GM04503 (cell line): Measurements from ENCODE around the gene ERCC6L2.

ENCODE experiments used
- DNase-seq: peaks from one replicate; pipeline ENCODE4 v3.0.0-alpha.2; 2012; ENCODE audit warnings: low read depth

Gene ERCC6L2

DNA sequence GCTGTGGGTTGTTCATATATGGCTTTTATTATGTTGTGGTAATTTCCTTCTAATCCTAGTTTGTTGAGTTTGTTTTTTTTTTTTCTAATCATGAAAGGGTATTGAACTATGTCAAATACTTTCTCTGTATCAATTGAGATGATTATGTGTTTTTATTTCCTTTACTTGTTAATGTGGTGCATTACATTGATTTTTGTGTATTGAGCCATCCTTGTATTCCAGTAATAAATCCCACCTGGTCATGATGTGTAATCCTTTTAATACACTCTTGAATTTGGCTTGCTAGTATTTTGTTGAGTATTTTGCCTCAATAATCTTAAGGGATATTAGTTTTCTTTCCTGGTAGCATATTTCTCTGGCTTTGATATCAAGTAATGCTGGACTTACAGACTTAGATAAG, 13.1 kb upstream of the ERCC6L2 start:
- DNase-seq, result no peak

DNA sequence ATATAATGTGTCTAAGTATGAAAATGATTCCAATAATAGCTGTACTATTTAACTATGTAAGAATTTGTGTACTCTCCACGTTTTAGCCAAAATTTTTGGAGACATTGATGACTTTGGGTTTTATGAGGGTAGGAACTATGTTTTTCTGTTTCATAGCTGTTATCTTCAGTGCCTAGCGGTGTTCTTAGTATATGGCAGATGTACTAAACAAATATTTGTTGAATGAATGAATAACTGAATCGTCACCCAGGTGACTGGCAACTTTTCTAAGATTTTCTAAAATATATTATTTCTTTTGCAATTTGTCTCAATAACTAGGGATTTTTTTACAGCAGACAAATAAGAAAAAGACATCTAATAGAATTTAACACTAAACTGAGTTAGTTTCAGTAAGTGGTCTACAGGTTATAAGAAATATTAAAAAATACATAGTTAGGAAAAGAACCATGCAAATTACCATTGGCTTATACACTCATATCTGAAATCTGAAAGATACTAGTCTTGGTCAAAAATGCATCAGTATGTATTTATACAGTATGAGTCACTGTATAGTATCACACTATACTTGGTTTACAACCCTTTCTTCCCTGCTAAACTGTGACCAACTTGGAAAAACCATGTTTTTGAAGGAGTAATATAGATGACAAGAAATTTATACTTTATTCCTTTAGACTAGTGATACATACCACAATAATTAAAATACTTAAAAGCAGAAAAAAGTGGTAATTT, 10.5 kb upstream of the ERCC6L2 start:
- no peak for DNase-seq

DNA sequence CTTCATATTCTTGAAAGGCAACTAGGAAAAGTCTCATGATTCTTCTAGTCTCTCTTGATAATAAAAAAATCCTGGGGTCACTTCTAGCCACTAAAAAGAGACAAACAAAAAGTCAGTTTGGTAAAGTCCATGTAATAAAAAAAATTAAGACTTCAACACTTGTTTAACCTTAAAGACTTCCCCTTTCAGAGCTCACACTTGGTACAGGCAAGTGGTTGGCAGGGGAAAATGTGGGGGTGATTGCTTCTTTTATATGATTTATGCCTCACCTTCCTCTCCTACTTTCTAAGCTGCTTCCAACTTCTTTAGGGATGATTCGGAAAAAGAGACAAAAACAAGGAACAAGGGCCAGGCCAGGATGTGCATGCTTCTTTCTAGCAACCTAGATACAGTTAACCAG, 5.1 kb upstream of the ERCC6L2 start:
- no peak for DNase-seq

DNA sequence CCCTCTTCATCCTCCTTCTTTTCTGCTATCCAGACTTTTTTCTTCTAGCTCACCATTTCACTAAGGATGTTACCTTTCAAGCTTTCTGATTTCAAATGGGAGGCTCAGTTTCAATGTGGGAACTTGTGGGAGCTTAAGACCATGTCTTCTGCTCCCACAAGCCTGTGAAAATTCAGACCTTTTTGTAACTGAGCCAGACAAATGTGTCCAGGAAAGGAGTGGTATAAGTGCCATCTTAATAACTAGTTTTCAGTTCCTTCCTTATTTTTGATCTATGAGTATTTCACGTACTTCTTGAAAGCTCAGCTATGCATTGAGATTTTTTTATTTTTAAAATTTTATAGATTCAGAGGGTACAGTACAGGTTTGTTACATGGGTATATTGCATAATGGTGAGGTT, 4.6 kb upstream of the ERCC6L2 start:
- no peak for DNase-seq

DNA sequence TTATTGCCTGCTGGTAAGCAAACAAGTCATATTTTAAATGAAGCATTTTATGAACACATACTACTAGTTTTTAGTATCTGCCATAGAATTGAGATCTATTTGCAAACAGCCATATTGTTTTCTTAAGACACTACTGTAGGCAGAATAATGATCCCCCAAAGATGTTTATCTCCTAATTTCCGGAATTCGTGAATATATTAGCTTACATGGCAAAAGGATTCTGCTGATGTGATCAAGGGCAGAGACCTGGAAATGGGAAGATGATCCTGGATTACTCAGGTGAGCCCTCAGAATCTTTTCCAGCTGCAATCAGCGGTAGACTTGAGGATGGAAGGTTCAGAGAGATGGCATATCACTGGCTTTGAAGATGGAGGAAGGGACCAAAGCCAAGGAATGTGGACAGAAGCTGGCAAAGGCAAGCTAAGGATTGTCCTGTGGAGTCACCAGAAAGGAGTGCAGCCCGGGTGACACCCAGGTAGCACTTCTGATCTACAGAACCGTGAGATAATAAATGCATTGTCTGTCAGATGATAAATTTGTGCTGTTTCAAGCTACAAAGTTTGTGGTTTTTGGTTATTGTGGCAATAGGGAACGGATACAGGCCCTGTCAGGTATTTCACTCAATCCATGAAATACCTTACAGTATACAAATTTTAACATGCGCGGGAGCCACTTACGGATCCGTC, 1.0 kb upstream of the ERCC6L2 start:
- no peak for DNase-seq

DNA sequence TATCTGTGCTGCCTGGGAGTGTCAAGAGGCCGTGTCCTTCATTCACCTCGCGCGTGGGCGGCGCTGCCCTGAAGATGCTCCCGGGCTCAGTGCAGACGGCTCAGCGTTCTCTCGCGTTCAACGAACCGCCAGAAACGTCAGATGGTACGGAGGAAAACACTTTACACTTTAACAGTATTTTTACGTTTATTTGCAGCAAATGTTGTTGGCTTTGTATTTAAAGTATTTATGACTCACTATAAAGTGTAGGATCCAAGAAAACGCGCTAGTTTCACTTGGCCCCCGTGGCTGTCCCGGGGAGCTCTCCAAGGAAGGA, 544 bp upstream of the ERCC6L2 start:
- no peak for DNase-seq

DNA sequence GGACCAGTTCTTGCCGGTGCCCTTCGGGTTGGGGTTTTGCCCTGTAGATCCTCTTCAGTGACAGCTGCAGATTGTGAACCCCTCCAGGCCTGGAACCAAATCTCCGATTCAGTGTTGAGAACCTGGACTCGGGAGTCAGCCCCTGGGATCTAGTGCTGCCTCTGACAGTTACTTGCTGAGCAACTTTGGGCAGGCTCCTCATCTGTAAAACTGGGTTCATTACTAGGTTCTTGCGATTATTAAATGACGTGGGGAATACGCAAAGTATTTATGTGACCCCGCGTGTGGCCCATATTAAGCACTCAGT, 600 bp downstream of the ERCC6L2 start:
- no peak for DNase-seq

DNA sequence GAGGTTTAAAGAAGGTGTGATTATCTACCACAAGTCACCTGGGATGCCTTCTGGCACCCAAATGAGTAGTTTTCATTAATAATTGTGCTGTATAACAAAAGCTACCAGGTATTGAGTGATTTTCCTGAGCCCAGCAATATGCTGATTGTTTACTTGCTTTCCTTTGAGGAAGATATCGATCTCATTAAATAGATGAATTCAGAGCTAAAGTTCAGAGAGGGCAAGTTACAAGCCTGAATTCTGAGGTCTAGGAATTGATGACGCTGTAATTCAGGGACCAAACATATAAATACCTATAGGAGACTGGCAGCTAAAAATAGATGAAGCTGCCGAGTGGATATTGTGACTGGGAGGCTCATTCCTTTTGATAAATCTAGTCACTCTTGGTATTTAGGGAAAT, 1.1 kb downstream of the ERCC6L2 start:
- no peak for DNase-seq

DNA sequence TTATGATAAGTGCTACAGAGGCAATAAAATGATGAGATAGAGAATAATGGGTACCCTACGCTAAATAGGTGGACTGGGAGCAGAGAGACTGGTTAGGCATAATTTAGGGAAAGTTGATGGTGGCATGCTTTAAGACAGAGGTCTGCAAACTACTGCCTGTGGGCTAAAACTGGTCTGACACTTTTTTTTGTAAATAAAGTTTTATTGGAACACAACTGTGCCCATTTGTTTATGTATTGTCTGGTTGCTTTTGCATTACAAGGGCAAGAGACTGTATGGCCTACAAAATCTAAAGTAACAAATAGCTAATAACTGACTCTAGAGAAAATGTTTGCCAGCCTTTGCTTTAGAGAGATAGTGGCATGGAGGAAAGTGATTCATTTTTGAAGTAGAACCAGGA, 2.5 kb downstream of the ERCC6L2 start:
- no peak for DNase-seq

DNA sequence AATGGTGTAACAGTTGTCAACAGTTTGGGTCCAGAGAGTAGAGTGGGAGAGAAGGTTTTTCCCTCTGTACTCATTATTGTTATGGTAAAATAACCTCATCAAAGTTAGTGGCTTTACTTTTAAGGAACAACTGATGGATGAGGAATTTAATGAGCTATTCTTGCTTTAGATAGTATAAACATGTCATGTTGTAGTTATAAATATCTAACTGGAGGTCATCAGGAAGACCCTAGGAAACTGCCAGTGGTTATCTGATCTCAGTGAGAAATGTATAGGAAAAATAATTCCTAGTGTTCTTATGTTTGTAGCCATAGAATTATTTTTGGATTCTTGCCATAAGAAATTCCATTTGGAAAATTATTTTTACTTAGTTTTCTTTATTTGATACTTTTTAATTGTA, 4.1 kb downstream of the ERCC6L2 start:
- no peak for DNase-seq

DNA sequence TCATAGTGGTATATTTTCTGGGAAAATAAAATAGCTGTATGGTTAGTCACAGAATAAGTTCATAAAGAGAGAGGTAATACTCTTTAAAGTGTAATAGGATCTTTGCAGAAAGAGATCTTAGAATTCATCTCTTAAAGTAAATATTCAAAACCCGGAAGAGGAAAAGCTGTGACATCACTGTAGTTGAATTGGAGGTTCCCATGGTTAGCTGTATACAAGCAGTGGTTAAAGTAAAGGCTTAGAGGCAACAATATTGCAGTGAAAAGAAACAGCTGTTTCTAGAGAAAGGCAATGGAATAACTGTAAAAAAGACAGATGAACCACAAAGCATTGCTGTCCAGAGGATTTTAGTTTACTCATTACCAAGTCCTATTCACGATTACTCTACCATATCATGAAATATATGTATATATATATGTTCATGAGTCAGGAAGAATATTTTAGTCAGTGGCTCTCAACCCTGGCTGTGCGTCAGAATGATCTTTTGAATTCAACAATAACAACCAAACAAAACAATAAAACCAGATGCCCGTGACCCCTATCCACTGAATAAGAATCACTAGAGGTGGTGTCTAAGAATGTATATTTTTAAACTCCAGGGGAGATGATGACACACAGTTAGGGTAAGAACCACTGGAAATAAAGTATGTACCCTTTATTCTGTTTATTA, 4.7 kb downstream of the ERCC6L2 start:
- DNase-seq, result no peak

DNA sequence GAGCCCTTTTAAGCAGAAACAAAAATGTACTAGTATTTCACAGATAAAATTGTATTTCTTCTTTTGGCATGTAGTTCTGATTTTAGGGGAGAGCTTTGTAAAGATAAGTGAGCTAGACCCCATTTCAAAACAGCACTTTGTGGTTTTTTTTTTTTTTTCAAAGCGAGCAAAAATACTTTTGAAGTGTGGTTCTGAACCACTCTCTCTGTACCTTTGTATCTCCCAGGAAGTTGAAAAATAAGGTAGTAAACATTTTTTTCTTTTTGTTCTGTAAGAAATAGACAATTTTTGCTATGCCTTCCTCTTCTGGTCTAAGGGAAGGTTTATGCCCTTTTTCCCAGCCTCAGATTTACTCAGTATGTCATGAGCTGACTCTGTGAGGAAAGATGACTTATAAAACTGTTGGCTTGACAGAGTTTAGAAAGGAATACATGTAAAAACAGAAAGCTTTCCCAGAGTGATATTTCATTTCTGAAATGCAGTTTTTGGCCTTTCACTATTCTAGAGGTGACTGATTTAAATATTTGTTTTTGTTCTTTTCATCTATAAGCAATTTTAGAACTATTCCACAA, 12.5 kb downstream of the ERCC6L2 start:
- DNase-seq, result no peak

DNA sequence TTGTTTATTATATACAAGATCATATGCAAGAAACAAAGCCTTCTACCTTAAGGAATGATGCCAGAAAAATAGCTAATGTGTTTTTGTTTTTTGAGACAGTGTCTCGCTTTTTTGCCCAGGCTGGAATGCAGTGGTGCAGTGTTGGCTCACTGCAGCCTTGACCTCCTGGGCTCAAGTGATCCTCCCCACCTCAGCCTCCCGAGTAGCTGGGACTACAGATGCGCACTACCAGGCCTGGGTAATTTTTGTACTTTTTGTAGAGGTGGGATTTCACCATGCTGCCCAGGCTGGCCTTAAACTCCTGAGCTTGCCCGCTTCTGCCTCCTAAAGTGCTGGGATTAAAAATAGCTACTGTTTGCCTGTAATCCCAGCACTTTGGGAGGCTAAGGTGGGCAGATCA, 15.1 kb downstream of the ERCC6L2 start:
- no peak for DNase-seq

DNA sequence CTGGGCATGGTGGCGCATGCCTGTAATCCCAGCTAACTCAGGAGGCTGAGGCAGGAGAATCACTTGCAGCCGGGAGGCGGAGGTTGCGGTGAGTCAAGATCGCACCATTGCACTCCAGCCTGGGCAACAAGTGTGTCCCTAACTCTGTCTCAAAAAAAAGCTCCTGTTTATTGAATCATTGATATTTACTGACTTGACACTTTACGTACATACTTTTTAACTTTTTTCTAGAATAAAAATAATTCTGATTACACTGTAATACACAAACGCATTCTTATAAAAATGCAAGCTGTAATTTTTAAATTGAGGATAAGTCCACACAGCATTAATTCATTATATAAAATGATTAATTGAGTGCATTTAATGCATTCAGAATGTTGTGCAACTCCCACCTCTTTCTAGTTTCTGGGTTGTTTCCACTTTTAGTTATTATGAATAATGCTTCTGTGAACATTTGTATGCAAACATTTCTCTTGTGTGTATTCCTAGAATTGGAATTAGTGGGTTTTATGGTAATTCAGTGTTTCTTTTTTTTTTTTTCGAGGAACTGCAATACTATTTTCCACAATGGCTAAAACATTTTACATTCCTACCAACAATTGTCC, 15.7 kb downstream of the ERCC6L2 start:
- DNase-seq, result no peak

DNA sequence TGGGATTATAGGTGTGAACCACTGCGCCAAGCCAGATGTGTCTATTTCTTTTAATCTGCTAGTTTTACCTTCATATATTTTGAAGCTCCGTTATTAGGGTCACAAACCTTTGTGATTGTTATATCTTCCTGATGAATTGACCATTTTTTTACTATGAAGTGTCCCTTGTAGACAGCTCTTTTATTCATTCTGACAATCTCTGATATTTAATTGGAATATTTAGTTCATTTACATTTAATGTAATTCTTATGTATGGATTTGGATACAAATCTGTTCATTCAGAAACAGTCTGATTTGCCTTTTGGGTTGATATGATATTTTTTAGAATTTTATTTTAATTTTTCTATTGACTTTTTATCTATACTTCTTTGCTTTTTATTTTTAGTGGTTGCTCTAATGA, 17.2 kb downstream of the ERCC6L2 start:
- no peak for DNase-seq

DNA sequence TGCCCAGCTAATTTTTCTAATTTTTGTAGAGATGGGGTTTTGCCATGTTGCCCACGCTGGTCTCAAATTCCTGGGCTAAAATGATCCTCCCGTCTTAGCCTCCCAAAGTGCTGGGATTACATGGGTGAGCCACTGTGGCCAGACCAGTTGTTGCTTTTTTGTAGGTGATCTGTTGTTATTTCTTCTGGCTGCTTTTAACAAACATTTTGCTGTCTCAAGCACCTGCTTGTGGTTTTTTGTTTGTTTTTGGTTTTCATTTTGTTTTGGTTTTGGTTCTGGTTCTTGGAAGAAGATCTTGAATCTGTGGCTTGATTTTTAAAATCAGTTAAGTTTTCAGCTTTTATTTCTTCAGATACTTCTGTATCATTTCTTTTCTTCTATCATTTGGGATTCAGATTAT, 21.1 kb downstream of the ERCC6L2 start:
- no peak for DNase-seq

DNA sequence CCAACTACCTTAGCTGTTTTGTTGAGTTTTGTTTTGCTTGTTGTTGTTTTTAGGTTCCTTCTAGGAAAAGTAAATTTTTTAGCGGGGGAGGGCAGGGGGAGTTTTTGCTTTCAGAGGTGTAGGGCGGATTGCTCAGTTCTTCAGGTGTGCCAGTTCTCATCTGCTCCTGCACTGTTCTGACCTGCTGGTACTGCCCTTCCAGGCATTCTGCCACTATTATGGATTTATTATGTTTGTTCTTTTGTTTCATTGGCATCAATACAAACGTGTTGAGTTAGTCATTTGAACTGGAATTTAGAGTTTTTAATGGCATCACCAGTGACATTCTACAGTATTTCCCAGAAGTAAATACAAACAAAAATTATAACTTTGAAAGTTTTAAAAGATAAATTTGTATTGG, 26.0 kb downstream of the ERCC6L2 start:
- no peak for DNase-seq

DNA sequence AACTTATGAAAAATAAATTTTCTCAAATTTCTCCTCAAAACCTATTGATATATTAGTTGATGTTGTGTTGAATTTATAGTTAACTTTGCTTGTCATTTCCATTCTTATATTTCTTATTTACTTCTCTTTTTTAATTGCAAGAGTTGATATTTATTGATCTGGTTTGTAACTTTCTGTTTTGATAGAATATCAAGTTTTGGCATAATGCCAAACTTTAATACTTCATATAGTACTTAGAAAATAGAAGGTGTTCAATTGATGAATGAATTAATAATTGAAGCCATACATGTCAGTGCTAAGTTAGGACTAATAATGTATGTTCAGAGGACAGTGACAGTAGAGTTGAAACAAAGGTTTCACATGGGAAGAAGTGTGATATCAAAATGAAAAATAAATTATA, 27.9 kb downstream of the ERCC6L2 start:
- no peak for DNase-seq

DNA sequence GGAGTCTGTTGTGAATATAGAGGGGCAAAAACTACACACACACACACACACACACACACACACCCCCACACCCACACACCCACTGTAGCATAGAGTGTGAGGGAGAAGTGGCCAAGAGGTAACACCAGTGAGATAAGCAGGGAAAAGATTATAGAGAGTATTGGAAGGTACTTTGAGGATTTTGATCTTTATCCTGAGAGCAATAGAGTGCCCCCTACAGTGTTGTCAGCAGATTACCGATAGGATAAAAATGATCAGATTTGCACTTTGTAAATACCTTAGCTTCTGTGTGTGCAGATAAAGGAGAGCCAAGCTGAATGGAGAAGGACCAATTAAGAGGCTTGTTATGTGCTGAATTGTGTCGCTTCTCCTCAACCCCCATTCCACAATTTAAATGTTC, 32.3 kb downstream of the ERCC6L2 start:
- DNase-seq, result no peak

DNA sequence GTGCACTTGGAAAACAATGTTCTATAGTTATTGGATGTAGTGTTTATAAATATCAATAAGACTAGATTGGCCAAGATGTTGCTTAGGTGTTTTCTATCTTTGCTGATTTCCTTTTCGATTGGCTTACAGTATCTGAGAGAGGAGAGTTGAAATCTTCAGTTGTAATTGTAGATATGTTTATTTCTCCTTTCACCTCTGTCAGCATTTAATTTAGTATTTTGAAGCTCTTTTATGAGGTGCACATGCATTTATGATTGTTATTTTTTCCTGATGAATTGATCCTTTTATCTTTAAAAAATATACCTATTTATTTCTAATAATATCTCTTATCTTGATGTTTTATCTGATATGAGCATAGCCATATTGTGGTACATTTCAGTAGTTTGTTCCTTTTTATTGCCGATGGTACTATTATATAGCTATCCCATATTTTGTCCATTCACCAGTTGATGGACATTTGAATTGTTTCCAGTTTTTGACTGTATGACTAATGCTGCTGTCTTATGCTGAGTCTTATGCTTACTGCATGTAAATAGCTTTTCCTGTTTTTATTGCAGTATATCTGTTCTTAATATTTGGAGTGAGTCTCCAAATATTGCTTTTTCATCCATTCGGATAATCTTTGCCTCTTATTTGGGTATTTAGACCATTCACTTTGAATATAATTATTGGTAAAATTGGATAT, 34.7 kb downstream of the ERCC6L2 start:
- DNase-seq, result no peak

DNA sequence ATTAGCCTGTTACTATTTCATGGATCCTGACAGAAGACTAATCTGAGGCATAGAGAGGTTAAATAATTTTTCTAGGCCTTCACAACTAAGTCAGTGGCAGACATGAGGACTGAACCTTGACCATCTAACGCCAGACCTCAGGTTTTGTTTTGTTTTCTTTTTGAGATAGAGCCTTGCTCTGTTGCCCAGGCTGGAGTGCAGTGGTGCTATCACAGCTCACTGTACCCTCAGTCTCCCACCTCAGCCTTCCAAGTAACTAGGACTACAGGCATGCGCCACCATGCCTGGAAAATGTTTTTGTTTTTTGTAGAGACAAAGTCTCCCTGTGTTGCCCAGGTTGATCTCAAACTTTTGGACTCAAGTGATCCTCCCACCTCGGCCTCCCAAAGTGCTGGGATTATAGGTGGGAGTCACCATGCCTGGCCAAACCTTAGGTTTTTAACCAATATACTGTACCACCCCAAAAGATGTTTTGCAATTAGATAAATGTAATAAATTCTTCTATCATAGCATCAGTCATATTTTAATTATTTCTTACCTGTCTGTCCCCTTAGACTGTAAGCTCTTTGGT, 35.4 kb downstream of the ERCC6L2 start:
- DNase-seq, result no peak

DNA sequence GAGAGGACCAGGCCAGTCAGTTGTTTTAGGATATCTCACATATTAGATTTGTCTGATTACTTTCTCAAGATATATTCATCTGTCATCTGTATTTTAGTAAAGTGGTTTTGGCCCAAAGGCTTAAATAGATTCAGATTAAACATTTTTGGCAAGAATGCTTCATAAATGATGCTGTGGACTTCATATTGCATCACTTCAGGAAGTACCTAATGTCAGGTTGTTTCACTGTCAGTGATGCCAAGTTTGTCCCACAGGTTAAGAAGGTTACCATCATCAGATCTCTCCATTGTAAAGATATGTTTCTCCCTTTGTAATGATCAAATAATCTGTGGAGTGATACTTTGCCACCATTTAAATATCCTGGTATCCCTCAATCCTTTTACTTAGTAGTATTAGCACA, 37.3 kb downstream of the ERCC6L2 start:
- no peak for DNase-seq
